IPS DF 19.7 (cell line): Measurements from ENCODE around the gene C22orf23.

ENCODE experiments used
- DNase-seq: peaks from one replicate; pipeline ENCODE4 v3.0.0-alpha.2; 2013; ENCODE audit warnings: low read depth, low spot score

Gene C22orf23

GRCh38 chr22:37925767-37926166 is 27.6 kb downstream of the C22orf23 start:
- no peak for DNase-seq

DNA sequence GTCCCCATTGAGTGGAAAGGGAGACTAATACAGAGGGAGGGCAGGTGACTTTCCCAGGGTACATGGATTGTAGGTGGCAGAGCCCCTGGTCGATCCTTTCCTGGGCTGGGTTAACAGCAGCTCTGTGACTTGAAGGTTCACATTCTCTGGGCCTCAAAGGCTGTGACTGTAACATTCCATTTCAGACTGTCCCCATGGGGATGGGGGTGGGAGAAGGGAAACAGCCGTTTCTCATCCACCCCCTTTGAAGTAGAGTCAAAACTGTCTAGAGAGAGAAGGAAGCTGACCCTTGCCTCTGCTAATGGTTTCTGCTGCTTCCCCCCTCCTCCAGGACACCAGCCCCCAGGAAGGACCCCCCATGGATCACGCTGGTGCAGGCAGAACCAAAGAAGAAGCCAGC is 28.1 kb downstream of the C22orf23 start:
- no peak for DNase-seq

- no peak for DNase-seq
These were observed 28.9 kb downstream of the C22orf23 start for GRCh38 chr22:37924386-37925065.

GRCh38 chr22:37923927-37924326 is 29.5 kb downstream of the C22orf23 start:
- DNase-seq, result no peak

DNA sequence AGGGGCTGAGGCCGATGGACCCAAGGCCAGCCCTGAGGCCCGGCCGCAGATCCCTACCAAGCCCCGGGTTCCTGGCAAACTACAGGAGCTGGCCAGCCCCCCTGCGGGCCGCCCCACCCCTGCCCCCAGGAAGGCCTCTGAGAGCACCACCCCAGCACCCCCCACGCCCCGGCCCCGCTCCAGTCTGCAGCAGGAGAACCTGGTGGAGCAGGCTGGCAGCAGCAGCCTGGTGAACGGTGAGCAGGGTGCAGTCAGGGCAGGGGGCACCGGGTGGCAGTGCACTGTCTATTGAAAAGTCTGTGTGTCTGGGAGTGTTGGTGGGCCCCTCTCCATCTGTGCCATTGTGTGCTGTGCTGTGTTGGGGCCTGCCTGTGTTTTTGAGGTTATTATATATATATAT is 31.2 kb downstream of the C22orf23 start:
- DNase-seq, result no peak

GRCh38 chr22:37920126-37920525 is 33.3 kb downstream of the C22orf23 start:
- DNase-seq, result no peak

DNA sequence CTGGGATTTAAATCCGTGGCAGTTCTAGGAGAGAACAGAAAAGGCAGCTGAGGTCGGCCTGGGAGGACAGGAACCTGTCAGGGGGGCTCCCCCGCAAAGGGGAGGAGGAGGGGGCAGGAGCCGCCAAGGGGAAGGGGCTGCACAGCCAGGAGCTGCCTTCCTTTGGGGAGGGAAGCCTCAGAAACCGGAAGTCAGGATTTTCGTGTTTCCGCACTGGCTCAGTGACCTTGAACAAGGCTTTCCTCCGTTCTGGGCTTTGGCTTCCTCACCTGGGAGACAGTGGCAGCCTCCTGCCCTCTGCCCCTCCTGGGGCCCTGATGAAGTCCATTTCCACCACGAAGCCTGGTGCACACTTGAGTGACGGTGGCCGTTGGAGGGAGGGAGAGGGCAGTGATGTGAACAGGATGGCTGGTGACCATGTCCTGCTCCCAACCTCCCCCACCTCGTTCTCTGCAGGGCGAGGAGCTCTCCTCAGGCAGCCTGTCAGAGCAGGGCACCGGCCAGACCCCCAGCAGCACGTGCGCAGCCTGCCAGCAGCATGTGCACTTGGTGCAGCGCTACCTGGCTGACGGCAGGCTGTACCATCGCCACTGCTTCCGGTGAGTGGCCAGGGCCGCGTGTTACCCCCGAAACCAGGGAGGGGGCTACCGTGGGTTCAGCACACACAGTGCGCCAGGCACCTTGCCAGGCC is 34.7 kb downstream of the C22orf23 start:
- DNase-seq, result no peak

DNA sequence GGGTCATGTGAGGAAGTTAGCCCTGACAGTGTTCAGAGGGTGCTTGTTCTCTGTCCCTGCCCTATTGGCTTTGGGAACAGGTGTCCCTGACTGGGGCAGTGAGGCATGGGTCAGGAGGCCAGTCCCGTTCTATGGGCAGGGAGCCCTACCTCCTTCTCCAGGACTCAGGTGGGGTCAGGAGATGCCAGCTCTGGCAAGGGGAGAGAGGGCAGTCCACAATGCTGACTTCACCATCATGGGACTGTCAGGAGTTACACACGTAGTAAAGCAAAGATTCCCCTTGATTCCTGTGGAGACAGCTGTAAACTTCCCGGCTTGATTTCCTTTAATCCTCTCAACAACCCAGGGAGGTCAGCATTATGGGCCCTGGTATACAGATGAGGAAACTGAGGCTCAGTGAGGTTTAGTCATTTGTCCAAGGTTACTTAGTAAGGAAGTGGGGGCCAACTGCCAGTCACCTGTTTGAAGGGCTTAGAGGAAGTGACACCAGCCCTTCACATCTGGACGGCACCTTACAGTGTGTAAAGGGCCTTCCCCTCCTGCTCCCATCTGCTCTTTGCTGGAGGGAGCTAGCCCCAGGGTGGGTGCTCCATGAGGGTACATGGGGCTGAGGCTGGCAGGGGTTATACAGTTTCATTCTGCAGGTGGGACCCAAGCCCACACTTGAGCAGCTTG is 35.4 kb downstream of the C22orf23 start:
- DNase-seq, result no peak

DNA sequence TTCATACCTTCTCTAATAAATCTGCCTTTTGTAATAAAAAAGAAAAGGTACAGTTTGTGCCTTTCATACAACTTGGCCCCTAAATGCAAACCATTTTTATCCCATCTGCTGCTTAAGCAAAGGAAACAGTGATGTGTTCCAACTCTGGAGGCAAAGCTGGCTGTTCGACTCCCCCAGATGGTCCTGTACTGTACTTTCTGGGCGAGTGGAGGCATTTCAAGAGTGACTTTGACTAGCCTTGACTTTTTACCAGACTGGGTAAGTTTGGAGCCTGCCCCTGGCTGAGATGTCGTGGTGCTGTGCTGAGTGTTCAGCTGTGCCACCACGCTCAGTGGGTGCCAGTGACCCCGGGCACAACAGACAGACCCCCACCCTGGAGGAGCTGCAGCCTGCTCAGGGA is 37.1 kb downstream of the C22orf23 start:
- no peak for DNase-seq

- DNase-seq, result no peak
These were observed 40.1 kb downstream of the C22orf23 start for GRCh38 chr22:37913233-37913721.

DNA sequence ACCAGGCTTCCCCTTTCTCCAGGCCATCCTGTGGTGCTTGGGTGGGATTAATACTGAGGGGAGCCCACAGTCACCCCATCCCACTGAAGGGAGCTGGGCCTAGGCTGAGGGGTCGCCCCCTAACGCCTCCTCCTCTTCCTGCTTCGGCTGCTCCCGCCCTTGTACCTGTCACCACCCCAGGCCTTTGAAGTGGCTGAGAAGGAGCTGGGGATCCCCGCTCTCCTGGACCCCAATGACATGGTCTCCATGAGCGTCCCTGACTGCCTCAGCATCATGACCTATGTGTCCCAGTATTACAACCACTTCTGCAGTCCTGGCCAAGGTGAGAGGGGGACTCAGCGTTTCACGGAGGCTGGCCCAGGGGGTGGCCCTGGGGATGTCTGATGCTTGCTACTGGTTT is 41.2 kb downstream of the C22orf23 start:
- DNase-seq, result no peak

DNA sequence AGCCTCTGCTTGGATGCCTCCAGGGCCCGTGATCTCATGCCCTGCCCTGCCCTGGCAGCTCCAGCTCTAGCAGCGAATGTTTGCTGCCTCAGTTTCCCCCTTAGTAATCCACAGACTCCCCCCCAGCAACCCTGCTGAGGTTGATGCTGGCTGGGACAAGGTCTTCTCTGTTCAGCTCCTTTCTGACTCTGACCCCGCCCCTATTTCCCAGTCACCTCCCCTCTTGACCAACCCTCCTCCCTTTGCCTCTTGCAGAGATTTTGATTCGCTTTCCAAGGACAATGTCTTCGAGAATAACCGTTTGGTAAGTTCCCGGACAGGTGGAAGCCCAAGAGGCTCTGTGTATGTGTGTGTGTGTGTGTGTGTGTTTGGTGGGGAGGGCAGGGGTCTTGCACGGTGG is 41.7 kb downstream of the C22orf23 start:
- no peak for DNase-seq

DNA sequence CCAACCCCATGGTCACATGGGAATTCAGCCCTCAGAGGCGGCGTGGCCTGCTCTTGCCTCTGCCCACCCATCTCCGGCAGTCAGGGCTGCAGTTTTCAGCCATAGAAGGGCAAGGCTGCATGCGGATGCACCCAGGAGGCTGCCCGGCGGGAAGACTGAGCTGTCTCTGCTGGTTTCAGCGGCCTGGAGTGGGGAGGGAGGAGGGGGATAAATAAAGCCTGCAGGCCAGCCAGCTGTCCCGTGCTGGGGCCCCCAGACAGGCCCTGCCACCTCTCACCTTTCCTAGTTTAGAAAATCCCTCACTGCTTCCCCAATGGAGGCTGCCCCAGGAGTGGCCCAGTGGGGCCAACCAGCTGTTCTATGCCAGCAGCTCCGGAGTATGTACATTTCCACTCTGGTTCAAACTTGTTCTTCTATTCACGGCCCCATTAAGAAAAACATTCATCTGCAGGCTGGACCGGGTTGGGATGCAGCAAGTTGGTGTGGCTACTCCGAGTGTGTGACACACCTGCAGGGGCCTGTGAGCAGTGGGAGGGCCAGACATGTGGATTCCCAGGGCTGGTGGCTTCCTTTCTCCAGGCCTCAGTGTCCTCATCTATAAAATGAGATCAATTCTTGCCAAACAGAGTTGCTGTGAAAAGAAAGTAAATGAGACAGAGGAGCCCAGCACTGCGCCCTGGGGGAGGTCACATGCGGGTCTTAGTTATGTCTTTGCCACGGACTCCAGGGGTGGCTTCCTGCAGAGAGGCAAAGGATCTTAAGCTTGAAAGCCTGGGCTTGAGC is 42.3 kb downstream of the C22orf23 start:
- DNase-seq, result no peak

- DNase-seq, result no peak
These were observed 43.6 kb downstream of the C22orf23 start for GRCh38 chr22:37909766-37910165.

- no peak for DNase-seq
These were observed 46.1 kb downstream of the C22orf23 start for GRCh38 chr22:37907036-37907954.

DNA sequence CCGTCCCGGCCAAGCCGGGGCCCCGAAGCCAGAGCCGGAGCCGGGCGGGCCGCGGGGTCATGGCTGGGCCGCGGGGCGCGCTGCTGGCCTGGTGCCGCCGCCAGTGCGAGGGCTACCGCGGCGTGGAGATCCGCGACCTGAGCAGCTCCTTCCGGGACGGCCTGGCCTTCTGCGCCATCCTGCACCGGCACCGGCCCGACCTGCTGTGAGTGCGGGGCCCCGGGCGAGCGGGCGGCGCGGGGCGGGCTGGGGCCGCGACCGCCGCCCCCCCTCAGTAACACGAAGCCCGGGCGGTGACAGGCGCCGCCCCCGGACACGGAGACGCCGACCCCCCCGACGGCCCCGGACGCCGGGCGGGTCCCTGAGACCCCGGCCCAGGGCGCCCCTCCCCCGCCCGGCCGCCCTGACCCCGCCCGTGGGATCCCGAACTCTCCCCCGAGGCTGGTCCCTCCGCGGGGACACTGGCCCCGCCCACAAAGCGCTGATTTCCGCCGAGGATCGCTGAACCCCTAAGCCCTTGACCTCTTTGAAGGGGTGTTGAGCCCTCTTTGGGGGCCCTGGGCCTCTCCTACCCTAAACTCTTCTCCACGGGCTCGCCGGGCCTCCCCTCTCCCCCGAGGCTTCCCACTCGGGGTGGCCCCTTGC is 46.9 kb downstream of the C22orf23 start:
- no peak for DNase-seq

DNA sequence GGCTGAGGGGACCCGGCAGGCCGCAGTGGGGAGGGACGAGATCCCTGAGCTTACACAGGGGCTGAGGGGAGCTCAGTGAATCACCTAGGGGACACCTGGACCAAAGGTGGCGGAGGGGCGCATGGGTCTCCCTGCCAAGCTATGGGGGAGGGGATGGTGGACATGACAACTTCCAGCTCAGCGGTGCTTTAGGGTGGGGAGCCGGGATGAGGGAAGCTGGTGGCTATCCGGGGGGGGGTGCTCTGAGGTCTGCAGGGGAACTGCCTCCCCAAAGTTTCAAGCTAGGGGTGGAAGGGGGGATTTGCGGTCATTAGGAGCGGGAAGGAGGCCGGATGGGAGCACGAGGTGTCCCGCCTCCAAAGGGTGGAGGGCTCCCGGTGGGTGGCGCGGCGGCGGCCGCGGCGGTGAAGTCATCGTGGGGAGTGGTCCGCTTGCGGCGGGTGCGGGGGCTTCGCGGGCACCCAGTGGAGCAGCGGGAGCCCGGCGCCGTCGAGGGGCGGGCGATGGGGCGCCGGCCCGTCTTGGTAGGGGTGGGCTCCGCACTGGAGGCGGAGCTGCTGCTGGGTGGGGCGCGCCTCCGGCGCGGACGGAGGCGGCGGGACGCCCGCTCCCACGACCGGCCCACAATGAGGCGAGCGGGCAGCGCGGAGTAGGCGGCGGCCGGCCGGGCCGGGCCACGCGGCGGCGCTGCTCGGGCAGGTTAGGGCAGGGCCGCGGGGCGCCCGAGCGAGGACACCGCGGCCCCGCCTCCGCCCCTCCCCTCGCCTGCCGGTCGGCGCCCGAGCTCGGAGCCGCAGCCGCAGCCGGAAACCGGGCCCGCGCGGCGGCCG is 47.7 kb downstream of the C22orf23 start, which contains the start of gene MICALL1:
Gene MICALL1 (plus strand): TSS at position 764 of the 830 bp plus-strand sequence. CDS start 126 bp downstream, outside the sequence.
- DNase-seq, result no peak

DNA sequence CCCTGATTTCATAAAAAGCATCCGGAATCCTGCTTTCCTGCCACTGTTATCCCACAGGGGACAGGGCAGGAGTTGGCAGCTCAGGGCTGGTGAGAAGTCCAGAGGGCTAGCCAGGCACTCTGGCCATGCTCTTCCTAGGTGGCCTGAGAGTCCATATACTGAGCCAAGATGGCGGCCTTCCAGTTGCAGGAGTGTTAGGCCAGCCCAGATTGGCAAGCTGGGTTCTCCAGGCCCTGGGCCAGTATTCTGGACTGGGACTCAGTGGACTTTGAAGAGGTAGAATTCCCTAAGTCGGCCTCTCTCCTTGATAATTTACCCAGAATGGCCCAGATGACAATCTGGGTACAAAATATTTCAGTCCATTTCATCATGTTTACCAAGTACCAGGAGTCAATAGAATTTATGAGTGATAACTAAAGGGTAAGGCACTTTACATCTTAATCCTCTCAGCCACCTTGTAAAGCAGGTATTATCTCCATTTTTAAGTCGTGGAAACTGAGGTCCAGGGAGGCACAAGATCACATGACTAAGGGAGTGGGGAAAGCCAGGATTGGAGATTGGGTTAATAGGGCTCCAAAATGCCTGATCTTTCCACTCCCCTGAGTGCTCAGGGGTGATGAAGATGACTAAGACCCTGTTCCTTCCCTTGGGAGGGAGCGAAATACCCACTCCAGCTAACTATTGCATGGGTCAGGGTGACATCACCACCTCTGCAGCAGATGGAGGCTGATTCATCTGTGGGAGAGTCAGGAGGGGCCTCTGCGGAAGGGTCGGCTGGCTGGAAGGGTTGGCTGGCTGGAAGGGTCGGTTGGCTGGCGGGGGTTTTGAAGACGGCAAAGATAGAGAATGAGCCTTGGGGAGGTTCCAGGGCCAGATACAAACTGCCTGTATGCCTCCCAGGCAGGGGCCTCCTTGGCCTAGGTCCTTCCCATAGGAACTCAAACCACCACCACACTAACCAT is 48.5 kb downstream of the C22orf23 start:
- DNase-seq, result no peak
